Mesenchymal stem cell (in vitro differentiated cells and primary cell): ENCODE data around the gene VTCN1.

ENCODE experiments used
- DNase-seq: peaks from one replicate; pipeline ENCODE4 v3.0.0-alpha.2; 2013
- H2AFZ ChIP-seq: one replicate; pipeline ENCODE4 v1.6.1; 2013; ENCODE audit warnings: low read depth, mild to moderate bottlenecking, control low read depth, inconsistent platforms, low read length, moderate library complexity
- H2AK5ac ChIP-seq: 2 replicates; pipeline ENCODE4 v1.6.1; 2013; ENCODE audit warnings: low read length, moderate library complexity, mild to moderate bottlenecking, inconsistent platforms; ENCODE audit not compliant: severe bottlenecking
- H2BK120ac ChIP-seq: one replicate; pipeline ENCODE4 v1.6.1; 2013; ENCODE audit warnings: low read depth, mild to moderate bottlenecking, inconsistent platforms, low read length, moderate library complexity
- H2BK12ac ChIP-seq, 2 experiments: one replicate each; pipeline ENCODE4 v1.6.1; 2013; ENCODE audit warnings: inconsistent platforms in 2 of 2, low read length in 2 of 2, mild to moderate bottlenecking in 2 of 2, moderate library complexity in 2 of 2, control low read depth in 1 of 2
- H2BK15ac ChIP-seq: one replicate; pipeline ENCODE4 v1.6.1; 2013; ENCODE audit warnings: mild to moderate bottlenecking, low read depth, inconsistent platforms; ENCODE audit not compliant: poor library complexity, severe bottlenecking
- H2BK5ac ChIP-seq: 2 replicates; pipeline ENCODE4 v1.6.1; 2013; ENCODE audit warnings: low read depth, mild to moderate bottlenecking, low read length, control low read depth, inconsistent platforms; ENCODE audit not compliant: poor library complexity, severe bottlenecking
- H3K14ac ChIP-seq, 2 experiments: one replicate each; pipeline ENCODE4 v1.6.1; 2013; ENCODE audit warnings: inconsistent platforms in 2 of 2, low read length in 2 of 2, control low read depth in 1 of 2, mild to moderate bottlenecking in 1 of 2, moderate library complexity in 1 of 2
- H3K18ac ChIP-seq, 2 experiments: one replicate each; pipeline ENCODE4 v1.6.1; 2013; ENCODE audit warnings: inconsistent platforms in 2 of 2, low read length in 2 of 2, control low read depth in 1 of 2, low read depth in 1 of 2, mild to moderate bottlenecking in 1 of 2
- H3K23ac ChIP-seq, 2 experiments: one replicate each; pipeline ENCODE4 v1.6.1; 2013; ENCODE audit warnings: inconsistent platforms in 2 of 2, low read length in 2 of 2, mild to moderate bottlenecking in 2 of 2, moderate library complexity in 2 of 2, control low read depth in 1 of 2
- H3K27ac ChIP-seq: 2 replicates; pipeline ENCODE4 v1.5.1; 2013; ENCODE audit warnings: mild to moderate bottlenecking, moderate library complexity, low read length, control low read depth, inconsistent platforms; ENCODE audit not compliant: poor library complexity, severe bottlenecking
- H3K27me3 ChIP-seq, 2 experiments: 2 replicates each; pipeline versions ENCODE4 v1.6.1 to v1.7.0; 2013; ENCODE audit warnings: low read length in 2 of 2, mild to moderate bottlenecking in 2 of 2, moderate library complexity in 2 of 2, control low read depth in 1 of 2, inconsistent platforms in 1 of 2; ENCODE audit not compliant: control insufficient read depth in 1 of 2, insufficient read depth in 1 of 2
- H3K36me3 ChIP-seq, 2 experiments: 2 replicates each; pipeline versions ENCODE4 v1.6.1 to v1.7.0; 2013; ENCODE audit warnings: low read length in 2 of 2, control low read depth in 1 of 2, inconsistent platforms in 1 of 2, low read depth in 1 of 2, mild to moderate bottlenecking in 1 of 2; ENCODE audit not compliant: insufficient read depth in 2 of 2, control insufficient read depth in 1 of 2
- H3K4ac ChIP-seq, 2 experiments: one replicate each; pipeline ENCODE4 v1.6.1; 2013; ENCODE audit warnings: inconsistent platforms in 2 of 2, low read length in 2 of 2, mild to moderate bottlenecking in 2 of 2, moderate library complexity in 2 of 2, control low read depth in 1 of 2, low read depth in 1 of 2
- H3K4me1 ChIP-seq: 2 replicates; pipeline ENCODE4 v1.6.1; 2013; ENCODE audit warnings: low read depth, low read length, control low read depth; ENCODE audit not compliant: control insufficient read depth, insufficient read depth
- H3K4me2 ChIP-seq: 2 replicates; pipeline ENCODE4 v1.6.1; 2013; ENCODE audit warnings: low read length, mild to moderate bottlenecking, inconsistent platforms; ENCODE audit not compliant: poor library complexity, severe bottlenecking
- H3K4me3 ChIP-seq, 2 experiments: 2 replicates each; pipeline versions ENCODE4 v1.5.1 to v1.7.0; 2013; ENCODE audit warnings: low read length in 2 of 2, mild to moderate bottlenecking in 2 of 2, control low read depth in 1 of 2, low read depth in 1 of 2; ENCODE audit not compliant: insufficient read depth in 1 of 2
- H3K79me1 ChIP-seq: replicated peaks from 2 replicates; pipeline ENCODE4 v1.6.1; 2013; ENCODE audit warnings: mild to moderate bottlenecking, control low read depth, low read length, inconsistent platforms; ENCODE audit not compliant: poor library complexity, severe bottlenecking
- H3K9ac ChIP-seq: 2 replicates; pipeline ENCODE4 v1.7.0; 2013; ENCODE audit warnings: mild to moderate bottlenecking, low read length, moderate library complexity
- H3K9me3 ChIP-seq: 2 replicates; pipeline ENCODE4 v1.7.0; 2013; ENCODE audit warnings: mild to moderate bottlenecking, low read length; ENCODE audit not compliant: control insufficient read depth
- H4K8ac ChIP-seq: one replicate; pipeline ENCODE4 v1.6.1; 2013; ENCODE audit warnings: inconsistent platforms, mild to moderate bottlenecking, low read length, moderate library complexity
- H4K91ac ChIP-seq: one replicate; pipeline ENCODE4 v1.6.1; 2013; ENCODE audit warnings: mild to moderate bottlenecking, low read length, inconsistent platforms
- WGBS: methylation state at CpG from one replicate; pipeline ENCODE4 v1.1.7; 2013; ENCODE audit warnings: mixed read lengths; 5-methylcytosine and 5-hydroxymethylcytosine counted together

The VTCN1 gene

DNA sequence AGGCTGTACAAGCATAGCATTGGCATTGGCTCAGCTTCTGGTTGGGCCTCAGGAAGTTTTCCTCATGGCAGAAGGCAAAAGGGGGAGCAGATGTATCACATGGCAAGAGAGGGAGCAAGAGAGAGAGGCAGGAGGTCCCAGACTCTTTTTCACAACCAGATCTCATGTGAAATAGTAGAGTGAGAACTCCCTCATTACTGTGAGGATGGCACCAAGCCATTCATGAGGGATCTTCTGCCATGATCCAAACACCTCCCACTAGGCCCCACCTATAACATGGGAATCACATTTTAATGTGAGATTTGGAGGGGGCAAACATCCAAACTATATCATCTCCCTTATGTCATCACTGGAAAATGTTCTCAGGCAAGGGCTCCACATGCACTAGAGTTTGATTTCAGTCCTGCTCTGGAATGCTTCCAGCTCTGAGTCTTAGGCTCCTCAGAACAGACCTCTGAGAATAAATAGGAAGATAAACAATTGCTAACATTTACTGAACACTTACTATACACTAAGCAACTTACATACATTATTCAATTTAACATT lies 39.4 kb upstream of the VTCN1 start:
- no peak overlapping the region for H3K23ac ChIP-seq
- H3K27me3 ChIP-seq, result peaks cover 0 to 3% of the 10 kb centered on the region in 2 experiments
- H2AK5ac ChIP-seq, result no peak overlapping the region
- H3K4me1 ChIP-seq, result no peaks in the 10 kb centered on the region
- H3K14ac ChIP-seq, result no peak overlapping the region
- no peak overlapping the region for H4K8ac ChIP-seq
- no peak overlapping the region for H2BK5ac ChIP-seq
- no peak overlapping the region for H3K9ac ChIP-seq
- no peak overlapping the region for H3K4me2 ChIP-seq
- no peak overlapping the region for H4K91ac ChIP-seq
- no peaks in the 10 kb centered on the region for H3K9me3 ChIP-seq
- H2AFZ ChIP-seq, result no peak overlapping the region
- H3K36me3 ChIP-seq, result no peaks in the 10 kb centered on the region
- H3K4me3 ChIP-seq, result no peak overlapping the region
- no peak overlapping the region for H3K27ac ChIP-seq
- DNase-seq, result no peak
- no peak overlapping the region for H2BK120ac ChIP-seq
- H3K4ac ChIP-seq, result no peak overlapping the region
- H3K18ac ChIP-seq, result no peak overlapping the region
- H3K79me1 ChIP-seq, result no peaks in the 10 kb centered on the region
- H2BK15ac ChIP-seq, result no peak overlapping the region
- no peak overlapping the region for H2BK12ac ChIP-seq

DNA sequence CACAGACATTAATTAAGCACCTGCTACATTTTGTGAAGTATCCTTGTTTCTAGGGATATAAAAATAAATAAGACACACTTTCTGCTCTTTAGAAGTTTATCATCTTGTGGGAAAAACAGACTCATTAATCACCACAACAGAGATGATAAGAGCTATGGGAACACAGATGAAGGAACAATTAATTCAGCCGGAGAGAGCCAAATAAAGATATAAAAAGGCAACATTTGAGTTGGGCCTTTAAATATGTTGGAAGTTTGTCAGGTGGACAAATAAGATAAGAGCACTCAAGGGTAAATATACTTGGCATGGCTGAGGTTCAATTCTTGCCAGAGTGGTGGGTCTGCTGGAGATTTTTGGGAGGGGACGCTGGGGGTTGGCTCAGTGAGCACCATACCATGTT lies 34.2 kb upstream of the VTCN1 start:
- Histone ChIP-seq H2AFZ (no peak overlapping the region), H3K27me3 (peaks cover 4 to 20% of the 10 kb centered on the region in 2 experiments), H3K18ac (no peak overlapping the region), H3K27ac (no peak overlapping the region), H2BK5ac (no peak overlapping the region), H3K4me2 (no peak overlapping the region), H3K4ac (no peak overlapping the region), H2AK5ac (no peak overlapping the region), H3K4me3 (no peak overlapping the region), H3K23ac (no peak overlapping the region), H3K9me3 (no peaks in the 10 kb centered on the region), H3K36me3 (no peaks in the 10 kb centered on the region), H4K8ac (no peak overlapping the region), H4K91ac (no peak overlapping the region), H2BK12ac (no peak overlapping the region), H2BK15ac (no peak overlapping the region), H3K9ac (no peak overlapping the region), H3K14ac (no peak overlapping the region), H2BK120ac (no peak overlapping the region), H3K79me1 (no peaks in the 10 kb centered on the region), H3K4me1 (no peaks in the 10 kb centered on the region)
- 87% methylated on average over 1 of the region's 2 CpGs for WGBS
- no peak for DNase-seq

- H3K14ac ChIP-seq, result no peak overlapping the region
- H3K4me2 ChIP-seq, result no peak overlapping the region
- no peak overlapping the region for H3K27ac ChIP-seq
- peaks cover 4 to 20% of the 10 kb centered on the region in 2 experiments for H3K27me3 ChIP-seq
- no peaks in the 10 kb centered on the region for H3K9me3 ChIP-seq
- H2BK12ac ChIP-seq, result no peak overlapping the region
- H3K23ac ChIP-seq, result no peak overlapping the region
- no peak for DNase-seq
- H3K18ac ChIP-seq, result no peak overlapping the region
- no peak overlapping the region for H2BK120ac ChIP-seq
- H3K9ac ChIP-seq, result no peak overlapping the region
- WGBS, result 93% methylated on average over 2 of the region's 2 CpGs
- no peaks in the 10 kb centered on the region for H3K4me1 ChIP-seq
- no peak overlapping the region for H4K91ac ChIP-seq
- no peak overlapping the region for H2AFZ ChIP-seq
- no peak overlapping the region for H4K8ac ChIP-seq
- no peaks in the 10 kb centered on the region for H3K79me1 ChIP-seq
- H3K4me3 ChIP-seq, result no peak overlapping the region
- no peak overlapping the region for H2BK5ac ChIP-seq
- no peak overlapping the region for H2BK15ac ChIP-seq
- no peaks in the 10 kb centered on the region for H3K36me3 ChIP-seq
- H2AK5ac ChIP-seq, result no peak overlapping the region
- no peak overlapping the region for H3K4ac ChIP-seq
These were observed 33.6 kb upstream of the VTCN1 start for GRCh38 chr1:117244306-117244705.

GRCh38 chr1:117241512-117241911 lies 30.8 kb upstream of the VTCN1 start:
- no peak overlapping the region for H3K9ac ChIP-seq
- no peak overlapping the region for H2AFZ ChIP-seq
- DNase-seq, result no peak
- H3K4me2 ChIP-seq, result no peak overlapping the region
- no peak overlapping the region for H3K4me3 ChIP-seq
- no peak overlapping the region for H3K23ac ChIP-seq
- H3K27me3 ChIP-seq, result peaks cover 4 to 20% of the 10 kb centered on the region in 2 experiments
- no peaks in the 10 kb centered on the region for H3K4me1 ChIP-seq
- no peak overlapping the region for H2BK12ac ChIP-seq
- no peaks in the 10 kb centered on the region for H3K79me1 ChIP-seq
- H2BK120ac ChIP-seq, result no peak overlapping the region
- no peak overlapping the region for H3K14ac ChIP-seq
- no peak overlapping the region for H3K18ac ChIP-seq
- no peak overlapping the region for H3K27ac ChIP-seq
- no peaks in the 10 kb centered on the region for H3K9me3 ChIP-seq
- no peak overlapping the region for H4K91ac ChIP-seq
- 85% methylated on average over 3 of the region's 3 CpGs for WGBS
- H3K4ac ChIP-seq, result no peak overlapping the region
- H2AK5ac ChIP-seq, result no peak overlapping the region
- no peak overlapping the region for H2BK5ac ChIP-seq
- no peak overlapping the region for H2BK15ac ChIP-seq
- H3K36me3 ChIP-seq, result no peaks in the 10 kb centered on the region
- no peak overlapping the region for H4K8ac ChIP-seq
